ENCODE results near the gene GLT1D1.

Gene GLT1D1

DNA sequence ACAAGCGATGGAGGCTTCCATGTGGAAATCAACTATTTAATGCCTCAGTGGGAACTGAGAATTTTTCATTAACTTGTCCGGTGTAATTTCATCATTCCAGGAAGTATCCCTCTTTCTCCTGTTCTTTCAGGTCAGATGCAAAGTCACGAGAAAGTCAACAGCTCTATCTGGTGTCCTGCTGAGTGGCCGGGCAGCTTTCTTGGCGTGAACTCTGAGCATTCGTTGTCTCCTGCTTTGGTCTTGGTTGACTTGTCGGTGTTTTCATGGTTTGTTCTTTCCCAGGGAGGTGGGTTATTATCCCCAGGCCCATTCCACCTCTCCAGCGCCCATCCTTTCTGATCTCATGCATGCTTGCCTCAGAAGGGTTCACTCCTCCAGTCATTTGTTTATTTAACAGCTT is 149.1 kb downstream of the GLT1D1 start:
- no peak for DNase-seq (ENCODE audit: low read depth)

DNA sequence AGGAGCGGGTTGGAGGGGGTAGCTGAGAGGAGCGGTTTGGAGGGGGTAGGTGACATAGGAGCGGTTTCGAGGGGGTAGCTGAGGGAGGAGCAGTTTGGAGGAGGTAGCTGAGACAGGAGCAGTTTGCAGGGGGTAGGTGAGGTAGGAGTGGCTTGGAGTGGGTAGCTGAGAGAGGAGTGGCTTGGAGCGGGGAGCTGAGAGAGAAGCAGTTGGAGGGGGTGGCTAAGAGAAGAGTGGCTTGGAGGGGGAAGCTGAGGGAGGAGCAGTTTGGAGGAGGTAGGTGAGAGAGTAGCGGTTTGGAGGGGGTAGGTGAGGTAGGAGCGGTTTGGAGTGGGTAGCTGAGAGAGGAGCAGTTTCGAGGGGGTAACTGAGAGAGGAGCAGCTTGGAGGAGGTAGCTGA is 152.1 kb downstream of the GLT1D1 start:
- no peak for DNase-seq (ENCODE audit: low read depth)

DNA sequence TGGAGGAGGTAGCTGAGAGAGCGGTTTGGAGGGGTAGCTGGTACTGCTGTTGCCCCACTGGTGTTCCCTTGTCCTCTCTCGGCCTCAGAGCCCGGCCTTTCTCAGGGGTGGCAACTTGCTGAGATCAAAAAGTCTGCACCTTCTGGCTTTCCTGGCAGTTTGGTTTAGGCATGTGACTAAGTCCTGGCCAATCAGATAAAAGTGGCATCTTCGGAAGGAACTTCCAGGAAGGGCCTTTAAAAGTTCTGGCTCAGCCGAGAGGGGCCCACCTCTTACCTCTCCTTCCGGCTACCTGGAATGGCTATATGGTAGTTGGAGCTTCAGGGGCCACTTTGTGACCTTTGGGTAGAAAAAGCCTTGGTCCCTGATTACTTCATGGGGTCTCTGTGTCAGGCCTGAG is 152.6 kb downstream of the GLT1D1 start:
- DNase-seq (ENCODE audit: low read depth), result no peak

DNA sequence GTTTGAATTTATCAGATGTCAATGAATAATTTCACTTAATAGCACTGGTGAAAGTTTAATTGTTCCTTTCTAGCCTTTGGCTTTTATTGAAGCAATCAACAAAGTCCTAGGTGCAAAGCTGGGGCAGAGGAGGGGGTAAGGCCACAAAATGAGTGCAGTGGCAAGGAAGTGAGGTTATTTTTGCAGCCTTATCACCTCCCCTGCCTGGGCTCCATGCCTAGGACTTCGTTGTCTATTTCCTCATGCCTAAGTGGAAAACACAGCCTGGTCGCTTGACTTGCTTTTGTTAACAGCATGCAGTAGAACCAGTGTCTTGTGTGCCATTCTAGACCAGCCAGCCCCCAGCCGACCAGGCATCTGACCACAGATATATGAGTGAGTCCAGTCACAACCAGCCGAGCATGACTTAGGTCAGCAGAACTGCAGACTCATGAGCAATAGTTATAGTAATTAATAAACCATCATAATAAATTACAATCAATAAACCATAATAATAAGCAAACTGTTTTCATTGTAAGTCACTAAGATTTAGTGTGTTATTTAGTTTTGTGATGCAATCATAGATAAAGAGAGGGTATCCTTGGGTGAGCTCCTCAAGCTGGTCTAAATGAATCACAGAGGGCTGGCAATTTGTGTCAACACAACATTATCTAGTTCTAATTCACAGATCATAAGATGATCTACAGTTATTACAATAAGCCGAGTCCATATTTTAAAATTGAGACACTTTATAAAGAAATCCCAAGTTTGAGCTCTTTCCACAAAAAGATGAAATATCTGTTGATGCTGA is 156.8 kb downstream of the GLT1D1 start:
- DNase-seq (ENCODE audit: low read depth), result no peak

DNA sequence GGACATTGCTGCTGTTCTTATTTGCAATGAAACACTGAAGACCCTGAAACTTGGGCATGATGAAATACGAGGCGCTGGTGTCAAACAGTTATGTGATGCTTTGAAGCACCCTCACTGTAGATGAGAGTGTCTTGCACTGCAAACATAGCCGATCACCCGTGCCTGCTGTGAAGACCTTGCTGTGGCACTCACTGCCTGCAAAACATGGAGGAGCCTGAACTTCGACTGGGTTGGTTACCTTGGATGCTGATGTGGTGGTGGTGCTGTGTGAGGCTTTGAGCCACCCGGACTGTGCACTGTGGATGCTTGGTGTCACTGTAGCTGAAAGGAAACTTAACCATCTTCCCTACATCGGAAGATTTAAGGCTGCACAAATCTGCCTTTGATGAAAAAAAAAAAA is 162.9 kb downstream of the GLT1D1 start:
- DNase-seq (ENCODE audit: low read depth), result no peak

DNA sequence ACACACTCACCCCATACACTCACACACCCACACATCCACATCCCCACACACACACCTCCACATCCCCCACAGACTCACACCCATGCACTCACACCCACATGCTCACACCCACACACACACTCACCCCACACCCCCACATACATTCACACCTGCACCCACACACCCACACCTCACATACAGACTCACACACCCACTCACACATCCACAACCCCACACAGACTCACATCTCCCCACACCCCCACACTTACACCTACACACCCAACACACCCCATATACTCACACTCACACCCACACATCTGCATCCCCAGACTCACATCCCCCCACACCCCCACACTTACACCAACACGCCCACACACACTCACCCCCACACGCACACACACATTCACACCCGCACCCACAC is 171.8 kb downstream of the GLT1D1 start:
- DNase-seq (ENCODE audit: low read depth), result no peak

DNA sequence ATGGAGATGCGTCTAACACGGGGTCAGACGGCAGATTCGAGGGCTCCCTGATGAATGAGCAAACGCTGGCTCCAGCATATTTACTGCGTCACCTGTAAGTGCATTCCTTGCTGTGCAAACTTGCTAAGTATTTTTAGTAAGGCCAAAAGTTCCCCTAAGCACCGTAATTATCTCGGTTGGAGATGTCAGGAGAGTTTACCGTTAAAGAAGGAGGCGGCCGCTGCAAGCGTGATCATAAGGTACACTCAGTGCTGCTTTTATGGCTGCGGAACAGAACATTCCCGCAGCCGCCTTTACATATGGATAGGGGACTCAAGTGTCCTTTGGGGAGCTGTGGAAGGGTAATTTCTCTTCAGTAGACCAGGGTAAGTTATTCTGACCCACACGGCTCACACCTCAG is 175.6 kb downstream of the GLT1D1 start:
- no peak for DNase-seq (ENCODE audit: low read depth)
